Adipose tissue (tissue), 3 donors: ENCODE results near the gene PARM1. TPM values are rescaled to one million over a fixed set of nuclear protein-coding genes. Genes with fewer than 3 reads are reported as not detected.
"Not testable (repeated sequence)": the region's sequence is repeated elsewhere in the genome, so short reads cannot be mapped to it uniquely, and the experiment has no call there.

Source experiments
- H3K27ac ChIP-seq: one replicate; pipeline ENCODE4 v1.5.1; 2013; ENCODE audit warnings: low read depth, low read length
- WGBS, 3 donors: extraction: QIAGEN DNeasy Blood & Tissue Kit; methylation state at CpG; one replicate each; pipeline ENCODE4 v1.1.7; 2013; 5-methylcytosine and 5-hydroxymethylcytosine counted together
- polyA plus RNA-seq, 3 donors: library from polyadenylated mRNA; stranded (reverse); fragments of 200-250 nt; gene quantifications; one replicate each; pipeline ENCODE4 v1.2.3, GENCODE V29; 2013
- donor health status: healthy with polysubstance abuse.
- donor health status: Bipolar disorder and iron deficiency.
- donor health status: healthy.

The PARM1 gene
- polyA plus RNA-seq, 3 donors = 9.5 to 16.0 (median 11.3) TPM

- WGBS, 3 donors = 64 to 82% (median 82%) methylated on average over 9 of the region's 9 CpGs
- H3K27ac ChIP-seq = no peak overlapping the region
Observed at GRCh38 chr4:74969507-74970474, 36.9 kb downstream of the PARM1 start.

- H3K27ac ChIP-seq = no peak overlapping the region
Observed at GRCh38 chr4:74970577-74970976, 37.7 kb downstream of the PARM1 start.

GRCh38 chr4:74971862-74972261 lies 38.9 kb downstream of the PARM1 start:
- WGBS, 3 donors = 84 to 85% (median 84%) methylated on average over 1 of the region's 1 CpG
- H3K27ac ChIP-seq = no peak overlapping the region

More at GRCh38 chr4:74970577-74970976, 37.7 kb downstream of the PARM1 start:
- 68 to 94% (median 94%) methylated on average over 1 of the region's 1 CpG for WGBS, 3 donors

GRCh38 chr4:74975082-74975481 lies 42.2 kb downstream of the PARM1 start:
- no peak overlapping the region for H3K27ac ChIP-seq
- WGBS, 3 donors = 83 to 89% (median 84%) methylated on average over 2 of the region's 2 CpGs

- H3K27ac ChIP-seq = no peak overlapping the region
- WGBS, 3 donors = 94 to 100% (median 100%) methylated on average over 2 of the region's 2 CpGs
Observed at GRCh38 chr4:74975848-74976824, 43.2 kb downstream of the PARM1 start.

GRCh38 chr4:74982546-74983252 lies 49.8 kb downstream of the PARM1 start:
- 65 to 76% (median 73%) methylated on average over 1 of the region's 1 CpG for WGBS, 3 donors
- H3K27ac ChIP-seq = no peak overlapping the region

- no peak overlapping the region for H3K27ac ChIP-seq
Observed at GRCh38 chr4:74983253-74983635, 50.3 kb downstream of the PARM1 start.

GRCh38 chr4:74990276-74990875 lies 57.5 kb downstream of the PARM1 start:
- H3K27ac ChIP-seq = no peak overlapping the region
- 60 to 79% (median 67%) methylated on average over 2 of the region's 2 CpGs for WGBS, 3 donors

- not testable (repeated sequence) for H3K27ac ChIP-seq
- WGBS, 3 donors = 86 to 98% (median 89%) methylated on average over 2 of the region's 2 CpGs
Observed at GRCh38 chr4:74994436-74994835, 61.5 kb downstream of the PARM1 start.

- no peak overlapping the region for H3K27ac ChIP-seq
- 31 to 50% (median 48%) methylated on average over 1 of the region's 1 CpG for WGBS, 3 donors
Observed at GRCh38 chr4:74996996-74997395, 64.1 kb downstream of the PARM1 start.

GRCh38 chr4:74997948-74998729 lies 65.2 kb downstream of the PARM1 start:
- 83 to 88% (median 87%) methylated on average over 3 of the region's 3 CpGs for WGBS, 3 donors
- H3K27ac ChIP-seq = no peak overlapping the region

GRCh38 chr4:74999714-75000309 lies 66.9 kb downstream of the PARM1 start:
- H3K27ac ChIP-seq = no peak overlapping the region
- WGBS, 3 donors = 80 to 84% (median 82%) methylated on average over 6 of the region's 6 CpGs

- 89 to 93% (median 92%) methylated on average over 2 of the region's 2 CpGs for WGBS, 3 donors
- H3K27ac ChIP-seq = no peak overlapping the region
Observed at GRCh38 chr4:75001871-75002270, 69.0 kb downstream of the PARM1 start.

- 86 to 89% (median 88%) methylated on average over 2 of the region's 2 CpGs for WGBS, 3 donors
- H3K27ac ChIP-seq = no peak overlapping the region
Observed at GRCh38 chr4:75002381-75002780, 69.5 kb downstream of the PARM1 start.

GRCh38 chr4:75003979-75004378 lies 71.1 kb downstream of the PARM1 start:
- H3K27ac ChIP-seq = no peak overlapping the region

- 33 to 78% (median 74%) methylated on average over 9 of the region's 9 CpGs for WGBS, 3 donors
- no peak overlapping the region for H3K27ac ChIP-seq
Observed at GRCh38 chr4:75004755-75005668, 72.1 kb downstream of the PARM1 start.
